Measurements from ENCODE around the gene SLC7A7.
"Not testable (repeated sequence)": the region's sequence is repeated elsewhere in the genome, so short reads cannot be mapped to it uniquely, and the experiment has no call there.

SLC7A7 gene

DNA sequence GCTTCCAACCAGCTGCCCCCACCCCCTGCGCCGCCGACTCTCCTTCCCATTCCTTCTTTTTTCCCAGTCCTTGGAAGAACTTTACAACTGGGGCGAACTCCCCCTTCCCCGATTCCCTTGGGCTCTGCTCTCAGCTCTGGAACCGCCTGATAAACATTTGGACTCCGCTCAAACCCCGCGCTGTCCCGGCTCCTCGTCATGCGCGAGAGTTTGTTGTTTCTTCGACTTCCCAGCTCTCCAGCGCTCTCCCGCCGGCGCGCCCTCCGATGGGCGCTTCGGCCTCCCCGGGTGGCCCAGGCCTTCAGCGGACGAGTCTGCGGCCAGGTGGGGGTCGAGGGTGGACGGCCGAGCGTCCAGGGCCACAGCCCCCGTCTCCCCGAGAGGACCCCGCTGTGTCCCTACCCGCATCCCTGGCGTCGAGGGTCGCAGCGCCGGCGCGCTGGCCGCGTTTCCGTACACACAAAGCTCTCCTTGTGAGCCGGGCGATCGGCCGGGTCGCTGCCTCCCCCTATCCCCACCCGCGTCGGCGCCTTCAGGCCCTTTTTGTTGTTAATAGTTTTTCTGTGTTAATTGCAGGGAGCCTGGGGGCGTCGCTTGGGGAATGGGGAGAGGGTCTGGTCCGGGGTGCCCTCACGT lies 22.0 kb upstream of the SLC7A7 start:
- Mint-ChIP-seq H3K27me3 (peaks cover 21% of the 10 kb centered on the region), H3K27ac (peak overlapping the region; percentile 52), H3K36me3 (ENCODE audit: low read depth) (peaks cover 40% of the 10 kb centered on the region), H3K4me3 (peak overlapping the region; percentile 67), H3K9me3 (no peaks in the 10 kb centered on the region), H3K4me1 (ENCODE audit: low read depth) (peaks cover 14% of the 10 kb centered on the region)
- peak; percentile 59 for DNase-seq

DNA sequence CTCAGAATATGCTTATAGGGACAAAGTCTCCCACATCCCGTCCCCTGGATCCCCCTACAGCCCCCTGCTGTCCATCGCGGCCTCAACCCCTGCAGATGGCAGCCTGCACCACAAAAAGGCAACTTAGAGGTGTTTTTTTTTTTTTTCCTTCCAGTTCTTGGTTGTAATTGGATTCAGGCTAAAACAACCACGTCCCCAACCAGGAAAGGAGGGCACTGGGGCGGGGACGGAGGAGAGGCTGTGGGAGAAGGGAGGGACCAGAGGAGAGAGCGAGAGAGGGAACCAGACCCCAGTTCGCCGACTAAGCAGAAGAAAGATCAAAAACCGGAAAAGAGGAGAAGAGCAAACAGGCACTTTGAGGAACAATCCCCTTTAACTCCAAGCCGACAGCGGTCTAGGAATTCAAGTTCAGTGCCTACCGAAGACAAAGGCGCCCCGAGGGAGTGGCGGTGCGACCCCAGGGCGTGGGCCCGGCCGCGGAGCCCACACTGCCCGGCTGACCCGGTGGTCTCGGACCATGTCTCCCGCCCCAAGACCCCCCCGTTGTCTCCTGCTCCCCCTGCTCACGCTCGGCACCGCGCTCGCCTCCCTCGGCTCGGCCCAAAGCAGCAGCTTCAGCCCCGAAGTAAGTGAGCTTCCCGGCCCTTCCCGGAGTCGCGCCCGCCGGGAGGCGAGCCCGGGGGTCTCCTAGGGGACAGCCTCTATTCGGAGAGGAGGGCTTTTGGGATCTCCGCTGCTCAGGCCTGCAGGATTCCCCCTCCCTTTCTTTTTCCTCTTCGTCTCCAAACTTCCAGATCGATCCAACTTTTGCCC lies 21.3 kb upstream of the SLC7A7 start, which contains the start of gene MMP14:
TSS of gene MMP14 (plus strand) at position 285 of the 813 bp plus-strand sequence. CDS start at position 518, 233 bp downstream.
- Mint-ChIP-seq H3K9me3 (no peaks in the 10 kb centered on the region), H3K27me3 (peaks cover 21% of the 10 kb centered on the region), H3K4me3 (peak within 1 kb of the TSS; percentile 67)

DNA sequence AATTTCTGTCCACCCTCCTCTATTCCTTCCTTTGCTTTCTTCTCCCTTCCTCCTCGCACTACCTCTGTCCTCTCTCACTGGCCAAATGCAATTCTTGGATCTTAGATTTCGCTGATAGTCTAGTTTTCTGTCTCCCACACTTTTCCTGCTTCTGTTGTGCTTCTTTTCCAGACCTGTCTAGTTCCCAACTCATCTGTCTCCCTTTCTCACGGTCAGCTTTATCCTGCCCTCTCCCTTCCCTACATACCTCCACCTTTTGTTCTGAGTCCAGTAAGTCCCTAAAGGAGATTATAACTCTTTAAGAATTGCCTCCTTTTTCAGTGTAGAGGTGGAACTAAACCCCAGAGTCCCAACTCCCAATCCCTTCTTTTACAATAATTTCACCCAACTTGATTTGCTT lies 20.3 kb upstream of the SLC7A7 start:
- H3K9me3 Mint-ChIP-seq: no peaks in the 10 kb centered on the region
- peaks cover 54% of the 10 kb centered on the region for H3K36me3 Mint-ChIP-seq (ENCODE audit: low read depth)

More for the DNA sequence above, 21.3 kb upstream of the SLC7A7 start, which contains the start of gene MMP14:
- Mint-ChIP-seq H3K27ac (peak within 1 kb of the TSS; percentile 55), H3K36me3 (ENCODE audit: low read depth) (peaks cover 47% of the 10 kb centered on the region), H3K4me1 (ENCODE audit: low read depth) (peaks cover 19% of the 10 kb centered on the region)
- no peak for DNase-seq

DNA sequence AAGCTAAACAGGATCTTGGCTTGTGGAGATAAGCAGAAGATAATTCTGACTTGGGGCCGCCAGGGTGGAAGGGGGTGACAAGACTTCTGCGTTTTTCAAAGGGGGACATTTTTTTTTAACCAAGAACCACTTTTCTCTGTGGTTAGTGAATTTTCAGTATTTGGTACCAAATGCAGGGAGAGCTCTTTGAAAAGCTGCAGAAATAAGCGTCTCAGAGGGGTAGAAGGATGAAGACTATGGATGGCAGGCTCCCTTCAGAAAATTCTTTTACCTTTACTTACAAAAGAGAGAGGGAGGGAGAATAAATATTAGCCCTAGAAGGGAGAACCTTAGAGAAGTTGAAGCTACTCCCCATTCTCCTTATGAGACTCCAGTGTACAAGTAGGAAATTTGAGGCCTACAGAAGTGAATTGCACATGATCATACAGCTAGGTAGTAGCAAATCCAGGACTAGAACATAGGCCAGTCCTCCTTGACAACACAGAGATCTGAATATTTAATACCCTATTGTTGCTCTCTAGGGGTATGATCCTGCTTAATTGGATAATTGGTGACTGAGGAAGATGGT lies 15.3 kb upstream of the SLC7A7 start:
- Mint-ChIP-seq H3K4me1 (ENCODE audit: low read depth) (peaks cover 26% of the 10 kb centered on the region), H3K9me3 (peaks cover 7% of the 10 kb centered on the region), H3K27ac (peak overlapping the region; percentile 97), H3K4me3 (peak overlapping the region; percentile 95), H3K27me3 (no peaks in the 10 kb centered on the region), H3K36me3 (ENCODE audit: low read depth) (peaks cover 58% of the 10 kb centered on the region)
- DNase-seq: no peak

More for the DNA sequence above, 20.3 kb upstream of the SLC7A7 start:
- no peak for DNase-seq
- H3K4me1 Mint-ChIP-seq (ENCODE audit: low read depth): peaks cover 25% of the 10 kb centered on the region
- no peak overlapping the region for H3K27ac Mint-ChIP-seq
- peaks cover 19% of the 10 kb centered on the region for H3K27me3 Mint-ChIP-seq
- no peak overlapping the region for H3K4me3 Mint-ChIP-seq

DNA sequence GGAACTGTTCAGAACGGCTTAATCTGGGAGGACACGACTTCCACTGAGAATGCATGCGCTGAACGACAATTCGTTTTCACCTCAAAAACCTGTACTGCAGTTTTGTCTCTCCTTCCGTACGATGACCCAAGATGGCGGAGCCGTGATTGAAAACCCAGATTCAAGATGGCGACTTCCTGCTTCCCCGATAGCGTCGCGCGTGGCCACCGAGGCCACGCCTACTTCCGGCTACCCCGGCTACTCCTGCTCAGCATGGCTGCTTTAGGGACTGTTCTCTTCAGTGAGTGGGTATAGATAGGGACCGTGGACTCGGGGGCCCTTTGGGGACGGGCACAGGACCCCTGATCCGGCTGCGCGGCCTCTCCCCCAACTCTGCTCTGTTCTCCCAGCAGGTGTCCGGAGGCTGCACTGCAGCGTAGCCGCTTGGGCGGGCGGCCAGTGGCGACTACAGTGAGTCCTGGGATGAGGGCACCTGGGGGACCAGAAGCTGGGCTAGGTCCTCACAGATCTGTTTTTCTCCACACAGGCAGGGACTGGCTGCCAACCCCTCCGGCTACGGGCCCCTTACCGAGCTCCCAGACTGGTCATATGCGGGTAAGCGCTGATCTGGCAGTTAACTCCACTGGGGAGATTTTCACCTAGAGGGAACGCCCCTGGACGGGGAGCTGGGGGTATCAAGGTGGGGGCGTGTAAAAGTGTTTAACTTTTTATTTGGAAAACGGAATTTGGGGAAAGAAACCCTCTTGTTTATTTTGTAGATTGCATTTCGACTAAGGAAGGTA lies 14.6 kb upstream of the SLC7A7 start, which contains the start of gene MRPL52:
TSS of gene MRPL52 (plus strand) at position 227 of the 782 bp plus-strand sequence. CDS start at position 253, 26 bp downstream.
- Mint-ChIP-seq H3K36me3 (ENCODE audit: low read depth) (peaks cover 51% of the 10 kb centered on the region), H3K4me3 (peak within 1 kb of the TSS; percentile 95), H3K9me3 (peaks cover 7% of the 10 kb centered on the region), H3K27ac (peak within 1 kb of the TSS; percentile 97), H3K27me3 (no peaks in the 10 kb centered on the region), H3K4me1 (ENCODE audit: low read depth) (peaks cover 29% of the 10 kb centered on the region)
- DNase-seq: peak; percentile 91

DNA sequence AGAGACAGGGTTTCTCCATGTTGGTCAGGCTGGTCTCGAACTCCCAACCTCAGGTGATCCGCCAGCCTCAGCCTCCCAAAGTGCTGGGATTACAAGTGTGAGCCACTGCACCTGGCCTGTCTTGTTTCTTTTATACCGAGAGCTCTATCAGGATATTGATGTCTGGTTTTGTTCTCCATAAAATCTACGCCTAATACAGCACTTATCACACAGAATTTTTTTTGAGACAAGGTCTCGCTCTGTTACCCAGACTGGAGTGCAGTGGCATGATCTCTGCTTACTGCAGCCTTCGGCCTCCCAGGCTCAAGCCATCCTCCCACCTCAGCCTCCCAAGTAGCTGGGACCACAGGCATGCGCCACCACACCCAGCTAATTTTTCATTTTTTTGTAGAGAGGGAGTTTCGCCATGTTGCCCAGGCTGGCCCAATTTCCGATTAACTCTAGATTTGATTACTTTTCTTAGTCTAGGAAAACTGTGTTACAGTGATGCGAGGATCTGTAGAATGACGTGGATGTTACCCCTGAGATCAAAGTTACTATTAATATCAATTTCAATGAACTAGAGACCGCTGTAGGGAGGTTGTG lies 13.9 kb upstream of the SLC7A7 start:
- Mint-ChIP-seq H3K27ac (peak overlapping the region; percentile 97), H3K36me3 (ENCODE audit: low read depth) (peaks cover 45% of the 10 kb centered on the region), H3K4me1 (ENCODE audit: low read depth) (peaks cover 35% of the 10 kb centered on the region), H3K4me3 (peak overlapping the region; percentile 95)
- not testable (repeated sequence) for H3K9me3 Mint-ChIP-seq, H3K27me3 Mint-ChIP-seq, DNase-seq

DNA sequence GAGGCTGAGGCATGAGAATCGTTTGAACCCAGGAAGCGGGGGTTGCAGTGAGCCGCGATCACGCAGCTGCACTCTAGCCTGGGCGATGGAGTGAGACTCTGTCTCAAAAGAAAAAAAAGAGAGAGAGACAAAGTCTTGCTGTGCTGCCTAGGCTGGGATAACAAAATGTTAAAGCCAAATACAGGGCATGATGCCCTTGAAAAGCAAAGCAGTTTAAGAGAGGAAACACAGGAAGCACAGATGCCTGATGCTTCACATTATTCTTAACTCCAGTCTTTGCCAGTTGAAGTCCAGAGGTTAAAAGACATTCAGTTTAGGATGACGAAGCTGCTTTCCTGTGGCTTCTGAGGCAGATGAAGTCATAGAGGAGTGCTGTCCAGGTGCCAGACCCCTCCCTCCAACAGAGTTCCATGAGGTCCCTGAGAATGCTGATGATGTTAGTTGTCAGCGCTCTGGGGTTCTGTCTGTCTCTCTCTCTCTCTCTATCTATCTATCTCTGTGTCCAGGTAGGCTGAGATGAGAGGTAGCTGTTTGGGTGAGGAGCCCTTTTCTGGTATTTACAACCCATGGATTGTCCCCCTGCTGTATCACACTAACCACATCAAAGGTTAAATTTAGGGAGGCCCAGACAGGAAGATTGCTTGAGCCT lies 9.6 kb upstream of the SLC7A7 start:
- Mint-ChIP-seq H3K9me3 (peaks cover 7% of the 10 kb centered on the region), H3K27me3 (peaks cover 21% of the 10 kb centered on the region), H3K4me1 (ENCODE audit: low read depth) (peaks cover 33% of the 10 kb centered on the region), H3K36me3 (ENCODE audit: low read depth) (peaks cover 6% of the 10 kb centered on the region), H3K27ac (no peak overlapping the region), H3K4me3 (no peak overlapping the region)
- DNase-seq: no peak

DNA sequence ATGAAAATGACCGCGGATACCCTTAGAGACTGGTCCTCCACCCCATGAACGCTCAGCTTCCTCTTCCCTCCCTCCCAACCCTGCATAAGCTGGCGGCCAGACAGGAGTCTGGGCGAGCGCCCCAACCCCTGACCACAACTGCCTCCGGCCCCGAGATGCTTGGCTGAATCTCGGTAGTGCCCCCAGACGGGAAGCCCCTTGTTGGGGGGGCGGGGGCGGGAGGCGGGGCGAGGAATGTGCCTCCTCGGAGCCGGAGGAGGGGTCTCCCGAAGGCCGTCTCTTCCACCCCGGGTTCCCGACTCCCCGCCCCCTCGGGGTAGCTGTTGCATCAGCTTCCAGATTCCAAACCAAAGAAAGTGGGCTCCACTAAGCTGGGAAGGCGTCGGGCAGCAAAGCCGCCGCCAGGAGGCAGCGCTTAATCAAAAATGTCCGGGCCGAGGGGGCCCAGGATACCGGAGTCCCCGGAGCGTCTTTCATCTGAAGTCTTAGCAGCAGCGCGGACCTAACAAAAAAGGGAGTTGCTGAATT lies 7.4 kb upstream of the SLC7A7 start:
- no peaks in the 10 kb centered on the region for H3K9me3 Mint-ChIP-seq
- peak overlapping the region; percentile 64 for H3K4me3 Mint-ChIP-seq
- no peak overlapping the region for H3K27ac Mint-ChIP-seq
- peaks cover 21% of the 10 kb centered on the region for H3K27me3 Mint-ChIP-seq
- H3K4me1 Mint-ChIP-seq (ENCODE audit: low read depth): peaks cover 31% of the 10 kb centered on the region
- peak; percentile 79 for DNase-seq
- no peaks in the 10 kb centered on the region for H3K36me3 Mint-ChIP-seq (ENCODE audit: low read depth)

DNA sequence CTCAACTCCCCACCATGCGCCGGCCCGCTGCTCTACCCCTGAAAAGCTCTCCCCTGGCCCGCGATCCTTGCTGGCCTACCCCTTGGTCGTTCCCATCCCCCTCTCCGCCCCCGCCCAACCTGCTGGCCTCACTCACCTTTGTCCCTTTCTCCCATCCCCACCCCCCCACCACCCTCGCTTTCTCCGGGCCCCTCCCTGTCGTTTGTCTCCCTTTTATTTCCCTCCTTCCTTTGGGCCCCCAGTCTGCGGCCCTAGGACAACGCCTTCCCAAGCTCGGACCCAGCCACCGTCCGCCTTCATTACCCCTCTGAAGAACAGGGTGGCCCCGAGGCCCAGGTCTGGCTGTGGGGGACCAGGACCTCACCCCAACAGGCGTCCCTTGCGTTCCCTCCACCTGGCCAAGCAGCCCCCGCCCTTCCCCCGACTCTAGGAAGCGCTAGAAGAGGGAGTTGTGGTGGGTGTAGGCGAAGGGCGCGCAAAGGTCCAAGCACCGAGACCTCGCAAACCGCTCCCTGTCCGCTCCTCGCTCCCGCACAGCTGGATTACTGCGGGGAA lies 6.9 kb upstream of the SLC7A7 start:
- H3K27ac Mint-ChIP-seq: no peak overlapping the region
- H3K4me3 Mint-ChIP-seq: peak overlapping the region; percentile 64
- no peaks in the 10 kb centered on the region for H3K9me3 Mint-ChIP-seq
- H3K4me1 Mint-ChIP-seq (ENCODE audit: low read depth): peaks cover 31% of the 10 kb centered on the region
- H3K36me3 Mint-ChIP-seq (ENCODE audit: low read depth): no peaks in the 10 kb centered on the region
- no peak for DNase-seq
- H3K27me3 Mint-ChIP-seq: peaks cover 21% of the 10 kb centered on the region

DNA sequence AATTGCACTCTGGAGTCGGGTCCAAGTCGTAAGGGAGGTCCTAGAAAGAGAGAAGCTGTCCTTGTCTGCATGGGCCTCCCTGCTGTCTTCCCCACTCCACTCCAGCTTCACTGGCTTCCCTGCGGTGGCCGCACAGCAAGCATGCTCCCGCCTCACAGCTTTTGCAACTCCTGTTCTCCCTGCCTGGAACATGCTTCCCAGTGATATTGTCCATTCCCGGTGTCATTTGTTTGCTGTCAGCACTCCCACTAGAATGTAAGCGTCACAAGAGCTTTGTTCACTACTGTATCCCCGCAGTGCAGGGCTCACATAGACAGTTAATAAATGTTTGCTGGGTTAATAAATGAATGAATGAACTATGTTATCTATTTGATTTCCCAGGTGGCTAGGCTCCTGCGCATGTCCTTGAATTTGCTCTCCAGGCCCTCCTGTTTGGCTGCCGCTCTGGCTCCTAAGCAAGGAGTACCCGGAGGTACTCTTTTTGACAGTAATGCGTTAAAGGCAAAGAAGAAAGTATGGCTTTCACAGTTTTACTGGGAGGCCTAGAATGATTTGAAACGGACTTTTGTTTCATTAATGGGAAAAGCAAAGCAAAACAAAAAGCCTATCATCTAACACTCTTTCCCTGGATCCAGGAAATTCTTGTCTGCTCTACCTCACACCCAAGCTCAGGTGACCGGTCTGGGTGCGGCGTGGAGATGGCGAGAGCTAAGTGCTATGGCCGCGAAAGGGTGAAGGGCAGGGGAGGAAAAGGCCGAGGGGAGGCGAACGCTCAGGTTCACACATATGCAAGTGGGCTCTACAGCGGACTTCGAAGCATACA lies 6.2 kb upstream of the SLC7A7 start:
- Mint-ChIP-seq H3K36me3 (ENCODE audit: low read depth) (no peaks in the 10 kb centered on the region), H3K27me3 (peaks cover 21% of the 10 kb centered on the region), H3K9me3 (no peaks in the 10 kb centered on the region), H3K27ac (no peak overlapping the region), H3K4me3 (no peak overlapping the region), H3K4me1 (ENCODE audit: low read depth) (peaks cover 31% of the 10 kb centered on the region)
- DNase-seq: no peak

DNA sequence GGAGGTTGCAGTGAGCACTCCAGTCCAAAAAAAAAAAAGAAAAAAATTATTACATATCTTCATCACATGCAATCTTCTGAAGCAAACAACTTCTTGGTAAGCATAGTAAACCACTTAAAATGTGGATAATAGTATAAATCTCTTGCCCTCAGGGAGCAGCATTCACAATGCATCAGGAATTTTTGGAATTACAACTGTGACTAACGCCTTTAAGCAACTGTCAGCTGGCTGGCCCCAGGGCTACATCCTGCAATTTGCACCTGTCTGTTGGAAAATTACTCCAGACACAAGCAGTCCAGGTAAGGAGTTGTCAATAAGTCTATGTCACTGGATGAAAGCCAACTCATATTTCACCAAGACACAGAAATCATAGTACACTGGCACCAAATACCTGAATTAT lies 5.5 kb upstream of the SLC7A7 start:
- H3K27ac Mint-ChIP-seq: no peak overlapping the region
- H3K9me3 Mint-ChIP-seq: no peaks in the 10 kb centered on the region
- DNase-seq: no peak
- H3K4me1 Mint-ChIP-seq (ENCODE audit: low read depth): peaks cover 33% of the 10 kb centered on the region
- no peaks in the 10 kb centered on the region for H3K36me3 Mint-ChIP-seq (ENCODE audit: low read depth)
- H3K27me3 Mint-ChIP-seq: peaks cover 21% of the 10 kb centered on the region
- H3K4me3 Mint-ChIP-seq: no peak overlapping the region

DNA sequence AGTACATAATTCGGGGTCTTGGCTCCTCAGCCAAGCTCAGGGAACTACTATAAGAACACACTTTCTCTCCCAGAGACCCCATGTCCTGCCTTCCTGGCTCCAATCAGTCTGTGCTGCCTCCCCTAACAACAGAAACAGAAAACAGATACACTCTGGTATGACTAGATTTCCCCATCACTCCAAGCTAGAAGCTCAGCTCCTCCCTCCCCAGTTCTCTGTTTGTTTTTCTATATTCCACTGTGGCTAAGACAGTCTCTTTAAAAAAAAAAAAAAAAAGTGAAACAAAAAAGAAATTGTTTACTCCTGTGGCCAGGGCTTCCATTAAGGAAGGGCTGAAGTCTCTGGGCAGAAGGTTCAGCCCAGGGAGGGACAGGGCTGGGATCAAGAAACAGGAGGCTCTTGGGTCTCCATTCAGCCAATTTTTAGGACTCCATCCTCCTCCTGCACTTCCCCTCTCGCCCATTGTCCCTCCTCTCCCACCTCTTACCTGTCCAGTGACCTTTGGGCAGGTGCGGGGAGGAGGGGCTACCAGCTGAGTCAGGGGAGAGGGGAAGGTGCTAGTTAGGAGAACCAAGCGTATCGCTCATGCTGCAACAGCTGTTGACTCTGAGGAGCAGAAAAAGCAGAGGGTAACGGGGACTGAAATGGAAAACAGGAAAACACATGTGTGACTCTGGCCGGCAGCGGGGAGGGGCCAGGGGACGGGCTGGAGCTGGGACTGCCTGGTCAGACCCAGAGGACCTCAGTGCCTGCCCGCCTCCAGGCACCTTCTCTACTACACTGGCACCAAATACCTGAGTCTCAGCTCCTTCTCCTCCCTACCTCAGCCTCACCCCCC lies 4.1 kb upstream of the SLC7A7 start:
- Mint-ChIP-seq H3K4me3 (no peak overlapping the region), H3K36me3 (ENCODE audit: low read depth) (no peaks in the 10 kb centered on the region), H3K9me3 (no peaks in the 10 kb centered on the region), H3K4me1 (ENCODE audit: low read depth) (peaks cover 27% of the 10 kb centered on the region), H3K27me3 (peaks cover 21% of the 10 kb centered on the region), H3K27ac (no peak overlapping the region)
- DNase-seq: no peak
